ENCODE measurements around the gene USP12. TPM values are rescaled to one million over a fixed set of nuclear protein-coding genes. Genes with fewer than 3 reads are reported as not detected.

Gene USP12
- total and polyA plus RNA-seq, 7 donors = 13.1 to 31.7 (median 23.7) TPM

DNA sequence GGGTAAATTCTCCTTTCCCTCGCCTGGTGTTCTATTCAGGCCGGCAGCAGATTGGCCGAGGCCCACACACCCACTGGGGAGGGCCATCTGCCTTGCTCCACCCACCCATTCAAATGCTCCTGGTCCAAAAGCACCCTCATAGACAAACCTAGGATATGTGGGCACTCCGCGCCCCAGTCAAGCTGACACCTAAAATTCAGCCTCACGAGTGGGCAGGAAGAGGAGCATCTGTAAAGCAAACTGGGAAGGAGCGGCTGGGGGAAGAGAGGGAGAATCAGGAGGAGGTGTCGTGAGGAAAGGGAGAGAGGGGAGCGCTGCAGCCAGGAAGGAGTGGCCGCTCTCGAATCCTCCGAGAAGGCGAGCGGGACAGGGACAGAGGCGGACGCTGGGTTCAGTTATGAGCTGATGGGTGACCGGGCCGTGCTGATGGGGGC is 136.9 kb downstream of the USP12 start:
- Histone ChIP-seq H3K4me1 (no peaks in the 10 kb centered on the region), H3K4me3 (no peak overlapping the region), H3K36me3 (ENCODE audit: insufficient read depth in 1 of 2, low read depth in 1 of 2) (no peaks in the 10 kb centered on the region), H3K27ac (no peak overlapping the region), H3K9me3 (no peaks in the 10 kb centered on the region), H3K27me3 (ENCODE audit: insufficient read depth in 3 of 3, low read length in 2 of 3) (peaks cover 0 to 6% (median 0%) of the 10 kb centered on the region in 3 donors)
- no peak for DNase-seq
- no peak for ATAC-seq
- WGBS, 3 donors = 61 to 80% (median 69%) methylated on average over 18 of the region's 18 CpGs
- TF ChIP-seq, protein P1, sequence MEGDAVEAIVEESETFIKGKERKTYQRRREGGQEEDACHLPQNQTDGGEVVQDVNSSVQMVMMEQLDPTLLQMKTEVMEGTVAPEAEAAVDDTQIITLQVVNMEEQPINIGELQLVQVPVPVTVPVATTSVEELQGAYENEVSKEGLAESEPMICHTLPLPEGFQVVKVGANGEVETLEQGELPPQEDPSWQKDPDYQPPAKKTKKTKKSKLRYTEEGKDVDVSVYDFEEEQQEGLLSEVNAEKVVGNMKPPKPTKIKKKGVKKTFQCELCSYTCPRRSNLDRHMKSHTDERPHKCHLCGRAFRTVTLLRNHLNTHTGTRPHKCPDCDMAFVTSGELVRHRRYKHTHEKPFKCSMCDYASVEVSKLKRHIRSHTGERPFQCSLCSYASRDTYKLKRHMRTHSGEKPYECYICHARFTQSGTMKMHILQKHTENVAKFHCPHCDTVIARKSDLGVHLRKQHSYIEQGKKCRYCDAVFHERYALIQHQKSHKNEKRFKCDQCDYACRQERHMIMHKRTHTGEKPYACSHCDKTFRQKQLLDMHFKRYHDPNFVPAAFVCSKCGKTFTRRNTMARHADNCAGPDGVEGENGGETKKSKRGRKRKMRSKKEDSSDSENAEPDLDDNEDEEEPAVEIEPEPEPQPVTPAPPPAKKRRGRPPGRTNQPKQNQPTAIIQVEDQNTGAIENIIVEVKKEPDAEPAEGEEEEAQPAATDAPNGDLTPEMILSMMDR (IDR thresholded peaks at IDR 0.05) = no peak
- intact Hi-C loops (cut with DNase I) = no loop called here

DNA sequence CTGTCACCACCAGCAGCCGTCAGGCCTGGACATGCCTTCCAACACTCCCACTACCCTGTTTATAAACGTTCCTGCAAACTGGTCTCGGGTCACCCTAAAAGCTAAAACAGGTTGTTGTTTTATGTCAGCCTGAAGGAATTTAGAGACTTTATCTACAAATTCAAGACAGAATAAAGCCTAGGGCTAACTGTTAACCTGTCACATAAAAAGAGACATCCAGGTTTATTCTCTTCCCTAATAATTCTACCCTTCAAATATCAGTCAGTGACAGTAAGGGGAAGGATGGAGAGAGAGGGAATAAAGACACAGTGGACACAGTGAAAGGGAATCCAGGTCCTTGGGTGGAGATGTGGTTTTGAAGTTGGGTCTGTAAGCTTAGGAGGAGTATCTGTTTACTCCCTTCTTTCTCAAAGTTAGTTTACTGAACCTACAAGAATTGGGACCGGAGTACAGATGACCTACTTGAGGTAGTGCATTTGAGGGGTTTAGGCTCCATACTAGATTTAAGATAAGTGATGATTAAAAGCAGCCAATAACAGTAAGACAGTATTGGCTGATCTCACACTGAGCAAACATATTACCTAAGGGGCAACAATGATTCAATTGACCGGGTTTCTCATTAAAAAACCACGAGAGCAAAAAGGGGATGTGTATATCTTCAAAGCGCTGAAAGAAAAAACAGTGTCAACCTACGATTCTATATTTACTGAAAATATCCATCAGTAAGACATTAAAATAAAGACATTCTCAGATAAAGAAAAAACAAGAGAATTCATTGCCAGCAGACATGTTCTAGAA is 142.7 kb downstream of the USP12 start:
- intact Hi-C loops (cut with DNase I) = no loop called here
- ATAC-seq (no peak), DNase-seq (no peak)

DNA sequence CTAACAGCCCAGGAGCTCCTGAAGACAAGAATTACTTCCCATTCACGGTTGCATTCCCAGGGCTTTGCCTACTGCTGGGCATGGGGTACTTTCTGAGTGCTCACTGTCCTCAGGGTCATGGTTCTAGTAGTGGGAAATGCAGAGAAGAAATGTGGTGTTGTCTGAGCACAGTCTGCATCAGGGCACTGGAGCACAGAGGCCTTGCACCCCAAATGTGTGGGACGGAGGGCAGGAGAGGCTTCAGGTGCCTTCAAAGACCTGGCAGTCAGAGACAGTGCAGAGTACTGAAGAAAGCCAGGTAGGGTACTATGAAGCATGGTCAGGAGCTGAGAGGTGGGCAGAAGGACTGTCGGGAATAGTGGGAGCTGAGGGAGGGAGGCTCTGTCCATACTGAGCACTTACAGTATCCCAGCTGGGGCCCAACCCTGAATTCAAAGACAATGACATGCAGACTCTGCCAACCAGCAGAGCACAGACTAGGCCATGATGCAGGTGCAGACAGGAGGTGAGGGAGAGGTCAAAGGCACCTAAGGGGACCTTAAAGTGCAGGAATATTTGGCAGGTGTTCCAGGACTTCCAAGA is 144.4 kb downstream of the USP12 start:
- Histone ChIP-seq H3K4me1 (peaks cover 4% of the 10 kb centered on the region), H3K27ac (no peak overlapping the region), H3K36me3 (ENCODE audit: insufficient read depth in 1 of 2, low read depth in 1 of 2) (no peaks in the 10 kb centered on the region), H3K27me3 (ENCODE audit: insufficient read depth in 3 of 3, low read length in 2 of 3) (no peaks in the 10 kb centered on the region), H3K4me3 (no peak overlapping the region), H3K9me3 (no peaks in the 10 kb centered on the region)
- TF ChIP-seq, protein P1 (IDR thresholded peaks at IDR 0.05) = no peak
- intact Hi-C loops (cut with DNase I) = no loop called here
- 83 to 88% (median 87%) methylated on average over 3 of the region's 3 CpGs for WGBS, 3 donors
- DNase-seq (no peak), ATAC-seq (no peak)

More for the DNA sequence above, 142.7 kb downstream of the USP12 start:
- peaks cover 4% of the 10 kb centered on the region for H3K4me1 ChIP-seq
- H3K27me3 ChIP-seq (ENCODE audit: insufficient read depth in 3 of 3, low read length in 2 of 3) = no peaks in the 10 kb centered on the region
- H3K36me3 ChIP-seq (ENCODE audit: insufficient read depth in 1 of 2, low read depth in 1 of 2) = no peaks in the 10 kb centered on the region
- H3K9me3 ChIP-seq = no peaks in the 10 kb centered on the region
- no peak overlapping the region for H3K27ac ChIP-seq
- TF ChIP-seq, protein P1 (IDR thresholded peaks at IDR 0.05) = no peak
- H3K4me3 ChIP-seq = no peak overlapping the region
- WGBS, 3 donors = 70 to 79% (median 73%) methylated on average over 8 of the region's 8 CpGs

DNA sequence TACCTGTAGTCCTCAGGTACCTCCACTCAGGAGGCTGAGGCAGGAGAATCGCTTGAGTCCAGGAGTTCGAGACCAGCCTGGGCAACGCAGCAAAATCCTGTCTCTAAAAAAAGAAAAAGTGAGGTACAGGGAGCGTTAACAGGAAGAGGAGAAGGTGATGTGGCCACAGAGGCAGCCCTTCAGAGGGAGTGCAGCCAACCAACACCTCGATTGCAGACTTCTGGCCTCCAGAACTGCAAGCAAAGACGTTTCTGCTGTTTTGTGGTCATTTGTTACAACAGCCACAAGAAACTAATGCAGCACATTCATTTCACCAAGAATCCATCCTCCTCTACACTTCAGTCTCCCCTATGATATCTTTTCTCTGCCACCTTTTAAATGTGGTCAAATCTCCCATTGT is 145.2 kb downstream of the USP12 start:
- Histone ChIP-seq H3K4me3 (no peak overlapping the region), H3K4me1 (peaks cover 4% of the 10 kb centered on the region), H3K9me3 (no peaks in the 10 kb centered on the region), H3K36me3 (ENCODE audit: insufficient read depth in 1 of 2, low read depth in 1 of 2) (no peaks in the 10 kb centered on the region), H3K27ac (no peak overlapping the region), H3K27me3 (ENCODE audit: insufficient read depth in 3 of 3, low read length in 2 of 3) (no peaks in the 10 kb centered on the region)
- intact Hi-C loops (cut with DNase I) = no loop called here
- 80 to 89% (median 88%) methylated on average over 6 of the region's 6 CpGs for WGBS, 3 donors
- no peak for ATAC-seq
- TF ChIP-seq, protein P1 (IDR thresholded peaks at IDR 0.05) = no peak
- no peak for DNase-seq

Measured in psoas muscle (tissue), 8 donors.